SU-DHL-6 (cell line): ENCODE data around the gene SENP7.
"Not testable (repeated sequence)": the region's sequence is repeated elsewhere in the genome, so short reads cannot be mapped to it uniquely, and the experiment has no call there.

Experiments
- H2AFZ ChIP-seq: fragments of 200-600 bp; sonication (generic); 2 replicates; pipeline ENCODE4 v1.6.1; 2014; ENCODE audit warnings: low read depth, mild to moderate bottlenecking, moderate library complexity, mixed read lengths, antibody characterized with exemption, low read length; ENCODE audit not compliant: severe bottlenecking
- H3F3A ChIP-seq: fragments of 200-600 bp; shearing (Covaris generic); 2 replicates; pipeline ENCODE4 v1.6.0; 2016; ENCODE audit warnings: antibody characterized with exemption, mild to moderate bottlenecking; ENCODE audit not compliant: insufficient read depth
- H3K27ac ChIP-seq: fragments of 200-600 bp; sonication (generic); 2 replicates; pipeline ENCODE4 v1.5.1; 2016; ENCODE audit warnings: low read depth, mild to moderate bottlenecking, low read length, moderate library complexity, mixed read lengths
- H3K27me3 ChIP-seq: fragments of 200-600 bp; sonication (generic), shearing (Covaris generic); 2 replicates; pipeline ENCODE4 v1.6.0; 2014; ENCODE audit warnings: mild to moderate bottlenecking, low read length
- H3K36me3 ChIP-seq: fragments of 200-600 bp; sonication (generic); 2 replicates; pipeline ENCODE4 v1.6.1; 2014; ENCODE audit warnings: mild to moderate bottlenecking, low read length, mixed read lengths
- H3K4me2 ChIP-seq: fragments of 300-600, 200-600 bp; shearing (Covaris generic), sonication (generic); 2 replicates; pipeline ENCODE4 v1.6.0; 2014; ENCODE audit warnings: low read length, low read depth, mild to moderate bottlenecking; ENCODE audit not compliant: poor library complexity, severe bottlenecking
- H3K4me3 ChIP-seq: fragments of 200-600 bp; sonication (generic); 2 replicates; pipeline ENCODE4 v1.5.1; 2014; ENCODE audit warnings: antibody characterized with exemption, low read length, mild to moderate bottlenecking, mixed read lengths; ENCODE audit not compliant: insufficient read depth, poor library complexity, severe bottlenecking
- H3K79me2 ChIP-seq: fragments of 200-600 bp; sonication (generic); 2 replicates; pipeline ENCODE4 v1.6.1; 2014; ENCODE audit warnings: mild to moderate bottlenecking, low read length, moderate library complexity; ENCODE audit not compliant: insufficient read depth
- H3K9ac ChIP-seq: fragments of 200-600 bp; sonication (generic); 2 replicates; pipeline ENCODE4 v1.7.0; 2014; ENCODE audit warnings: mild to moderate bottlenecking, low read length
- H3K9me2 ChIP-seq: fragments of 200-600 bp; sonication (generic); replicated peaks from 2 replicates; pipeline ENCODE4 v1.6.1; 2014; ENCODE audit warnings: low read length; ENCODE audit not compliant: insufficient read depth
- H3K9me3 ChIP-seq: fragments of 200-600 bp; sonication (generic); 2 replicates; pipeline ENCODE4 v1.6.1; 2014; ENCODE audit warnings: low read length, mixed read lengths; ENCODE audit not compliant: insufficient read depth
- H4K20me1 ChIP-seq: fragments of 200-600 bp; sonication (generic); 2 replicates; pipeline ENCODE4 v1.6.1; 2014; ENCODE audit warnings: low read depth, mild to moderate bottlenecking, antibody characterized with exemption, low read length, moderate library complexity, mixed read lengths
- CTCF ChIP-seq: fragments of 200-600 bp; sonication (generic); IDR thresholded peaks from one replicate; pipeline ENCODE4 v1.5.1; 2017; ENCODE audit warnings: antibody characterized with exemption, mild to moderate bottlenecking, low read length, moderate library complexity; ENCODE audit not compliant: insufficient read depth, poor library complexity, severe bottlenecking
- EZH2phosphoT487 ChIP-seq: fragments of 200-600 bp; sonication (generic), shearing (Covaris generic); conservative IDR thresholded peaks from 2 replicates; pipeline ENCODE4 v1.6.1; 2018; ENCODE audit warnings: mild to moderate bottlenecking, antibody characterized with exemption, low read length, moderate library complexity, mixed read lengths

SENP7 gene

GRCh38 chr3:101542957-101543356 is 29.9 kb upstream of the SENP7 start:
- TF ChIP-seq CTCF, result no peak
- TF ChIP-seq EZH2phosphoT487, result no peak
- Histone ChIP-seq H3K79me2 (no peaks in the 10 kb centered on the region), H3K27me3 (no peaks in the 10 kb centered on the region), H3F3A (no peaks in the 10 kb centered on the region), H2AFZ (no peak overlapping the region), H3K36me3 (no peaks in the 10 kb centered on the region), H3K9ac (no peak overlapping the region), H3K9me2 (no peaks in the 10 kb centered on the region), H3K9me3 (no peaks in the 10 kb centered on the region), H4K20me1 (no peaks in the 10 kb centered on the region), H3K4me3 (no peak overlapping the region), H3K4me2 (no peak overlapping the region), H3K27ac (no peak overlapping the region)

GRCh38 chr3:101536955-101537354 is 23.9 kb upstream of the SENP7 start:
- not testable (repeated sequence) for H3F3A ChIP-seq, H3K9ac ChIP-seq, H3K36me3 ChIP-seq, H3K79me2 ChIP-seq, H3K27me3 ChIP-seq, H3K9me2 ChIP-seq, H3K4me3 ChIP-seq, H4K20me1 ChIP-seq, H2AFZ ChIP-seq, H3K27ac ChIP-seq, H3K4me2 ChIP-seq, H3K9me3 ChIP-seq

GRCh38 chr3:101536266-101536665 is 23.3 kb upstream of the SENP7 start:
- Histone ChIP-seq H3K79me2 (no peaks in the 10 kb centered on the region), H3K9ac (no peak overlapping the region), H2AFZ (no peak overlapping the region), H3K9me3 (no peaks in the 10 kb centered on the region), H3K4me2 (no peak overlapping the region), H3K27me3 (no peaks in the 10 kb centered on the region), H3K36me3 (no peaks in the 10 kb centered on the region), H4K20me1 (no peaks in the 10 kb centered on the region), H3F3A (no peaks in the 10 kb centered on the region), H3K27ac (no peak overlapping the region), H3K4me3 (no peak overlapping the region), H3K9me2 (no peaks in the 10 kb centered on the region)
- TF ChIP-seq EZH2phosphoT487 (no peak), CTCF (no peak)

GRCh38 chr3:101535221-101535620 is 22.2 kb upstream of the SENP7 start:
- Histone ChIP-seq H3K27ac (no peak overlapping the region), H4K20me1 (no peaks in the 10 kb centered on the region), H3K9ac (no peak overlapping the region), H3K36me3 (no peaks in the 10 kb centered on the region), H2AFZ (no peak overlapping the region), H3K4me2 (no peak overlapping the region), H3K79me2 (no peaks in the 10 kb centered on the region), H3K9me3 (no peaks in the 10 kb centered on the region), H3K27me3 (no peaks in the 10 kb centered on the region), H3K4me3 (no peak overlapping the region), H3F3A (no peaks in the 10 kb centered on the region), H3K9me2 (no peaks in the 10 kb centered on the region)
- TF ChIP-seq CTCF, result no peak
- TF ChIP-seq EZH2phosphoT487, result no peak
